Measurements from ENCODE around the gene HPCAL4. TPM values are rescaled to one million over a fixed set of nuclear protein-coding genes. Genes with fewer than 3 reads are reported as not detected.

HPCAL4 gene
- total RNA-seq, 1 experiment from 2014 or later = 0.15 TPM

GRCh38 chr1:39652554-39652953, 38.7 kb downstream of the HPCAL4 start:
- Histone ChIP-seq H3K4me1 (ENCODE audit: low read length) (no peaks in the 10 kb centered on the region), H3K9ac (ENCODE audit: low read length) (no peak overlapping the region), H3K9me3 (ENCODE audit: low read length) (no peaks in the 10 kb centered on the region), H3K4me3 (ENCODE audit: low read length) (no peak overlapping the region), H3K27ac (ENCODE audit: low read length) (no peak overlapping the region), H3K36me3 (ENCODE audit: insufficient read depth, low read length) (no peaks in the 10 kb centered on the region), H3K27me3 (ENCODE audit: low read length) (no peaks in the 10 kb centered on the region), H3K79me2 (ENCODE audit: low read length) (no peaks in the 10 kb centered on the region), H4K20me1 (ENCODE audit: insufficient read depth, low read depth, low read length) (no peaks in the 10 kb centered on the region), H3K9me2 (replicated peaks; ENCODE audit: insufficient read depth, low read length) (no peaks in the 10 kb centered on the region), H2AFZ (ENCODE audit: low read length) (no peak overlapping the region), H3K4me2 (ENCODE audit: low read depth, low read length, poor library complexity, severe bottlenecking) (no peak overlapping the region)
- DNase-seq = no peak

GRCh38 chr1:39652105-39652504, 39.1 kb downstream of the HPCAL4 start:
- H3K4me3 ChIP-seq (ENCODE audit: low read length) = no peak overlapping the region
- H2AFZ ChIP-seq (ENCODE audit: low read length) = no peak overlapping the region
- no peak overlapping the region for H3K4me2 ChIP-seq (ENCODE audit: low read depth, low read length, poor library complexity, severe bottlenecking)
- no peaks in the 10 kb centered on the region for H3K79me2 ChIP-seq (ENCODE audit: low read length)
- H3K36me3 ChIP-seq (ENCODE audit: insufficient read depth, low read length) = no peaks in the 10 kb centered on the region
- no peaks in the 10 kb centered on the region for H3K4me1 ChIP-seq (ENCODE audit: low read length)
- no peaks in the 10 kb centered on the region for H3K9me2 ChIP-seq (replicated peaks; ENCODE audit: insufficient read depth, low read length)
- H3K27me3 ChIP-seq (ENCODE audit: low read length) = no peaks in the 10 kb centered on the region
- H4K20me1 ChIP-seq (ENCODE audit: insufficient read depth, low read depth, low read length) = no peaks in the 10 kb centered on the region
- no peak for DNase-seq
- no peaks in the 10 kb centered on the region for H3K9me3 ChIP-seq (ENCODE audit: low read length)
- no peak overlapping the region for H3K9ac ChIP-seq (ENCODE audit: low read length)
- H3K27ac ChIP-seq (ENCODE audit: low read length) = no peak overlapping the region

- Histone ChIP-seq H3K4me3 (ENCODE audit: low read length) (no peak overlapping the region), H3K27me3 (ENCODE audit: low read length) (no peaks in the 10 kb centered on the region), H3K4me2 (ENCODE audit: low read depth, low read length, poor library complexity, severe bottlenecking) (no peak overlapping the region), H3K9me3 (ENCODE audit: low read length) (no peaks in the 10 kb centered on the region), H2AFZ (ENCODE audit: low read length) (no peak overlapping the region), H3K27ac (ENCODE audit: low read length) (no peak overlapping the region), H3K9me2 (replicated peaks; ENCODE audit: insufficient read depth, low read length) (no peaks in the 10 kb centered on the region), H3K36me3 (ENCODE audit: insufficient read depth, low read length) (no peaks in the 10 kb centered on the region), H3K9ac (ENCODE audit: low read length) (no peak overlapping the region), H3K4me1 (ENCODE audit: low read length) (no peaks in the 10 kb centered on the region), H3K79me2 (ENCODE audit: low read length) (no peaks in the 10 kb centered on the region), H4K20me1 (ENCODE audit: insufficient read depth, low read depth, low read length) (no peaks in the 10 kb centered on the region)
- no peak for DNase-seq
Measured at GRCh38 chr1:39650431-39650830, 40.8 kb downstream of the HPCAL4 start.

GRCh38 chr1:39649636-39650185, 41.5 kb downstream of the HPCAL4 start:
- no peak overlapping the region for H3K4me3 ChIP-seq (ENCODE audit: low read length)
- no peaks in the 10 kb centered on the region for H3K79me2 ChIP-seq (ENCODE audit: low read length)
- H3K4me1 ChIP-seq (ENCODE audit: low read length) = no peaks in the 10 kb centered on the region
- no peaks in the 10 kb centered on the region for H3K9me2 ChIP-seq (replicated peaks; ENCODE audit: insufficient read depth, low read length)
- H3K9ac ChIP-seq (ENCODE audit: low read length) = no peak overlapping the region
- no peak overlapping the region for H3K4me2 ChIP-seq (ENCODE audit: low read depth, low read length, poor library complexity, severe bottlenecking)
- no peak for DNase-seq
- H3K27ac ChIP-seq (ENCODE audit: low read length) = no peak overlapping the region
- no peaks in the 10 kb centered on the region for H3K27me3 ChIP-seq (ENCODE audit: low read length)
- no peaks in the 10 kb centered on the region for H3K36me3 ChIP-seq (ENCODE audit: insufficient read depth, low read length)
- H4K20me1 ChIP-seq (ENCODE audit: insufficient read depth, low read depth, low read length) = no peaks in the 10 kb centered on the region
- H3K9me3 ChIP-seq (ENCODE audit: low read length) = no peaks in the 10 kb centered on the region
- no peak overlapping the region for H2AFZ ChIP-seq (ENCODE audit: low read length)

GRCh38 chr1:39648496-39648895, 42.7 kb downstream of the HPCAL4 start:
- no peak overlapping the region for H3K27ac ChIP-seq (ENCODE audit: low read length)
- no peaks in the 10 kb centered on the region for H3K9me2 ChIP-seq (replicated peaks; ENCODE audit: insufficient read depth, low read length)
- H3K36me3 ChIP-seq (ENCODE audit: insufficient read depth, low read length) = no peaks in the 10 kb centered on the region
- H3K4me2 ChIP-seq (ENCODE audit: low read depth, low read length, poor library complexity, severe bottlenecking) = no peak overlapping the region
- no peaks in the 10 kb centered on the region for H3K4me1 ChIP-seq (ENCODE audit: low read length)
- H2AFZ ChIP-seq (ENCODE audit: low read length) = no peak overlapping the region
- no peak for DNase-seq
- H3K9me3 ChIP-seq (ENCODE audit: low read length) = no peaks in the 10 kb centered on the region
- no peak overlapping the region for H3K9ac ChIP-seq (ENCODE audit: low read length)
- no peak overlapping the region for H3K4me3 ChIP-seq (ENCODE audit: low read length)
- H4K20me1 ChIP-seq (ENCODE audit: insufficient read depth, low read depth, low read length) = no peaks in the 10 kb centered on the region
- peaks cover under 1% of the 10 kb centered on the region; the same call in 1 of the 2 replicates for H3K27me3 ChIP-seq (ENCODE audit: low read length)
- no peaks in the 10 kb centered on the region for H3K79me2 ChIP-seq (ENCODE audit: low read length)

GRCh38 chr1:39647247-39647646, 44.0 kb downstream of the HPCAL4 start:
- Histone ChIP-seq H3K27me3 (ENCODE audit: low read length) (peaks cover 3% of the 10 kb centered on the region; the same call in 1 of the 2 replicates), H2AFZ (ENCODE audit: low read length) (no peak overlapping the region), H3K4me3 (ENCODE audit: low read length) (no peak overlapping the region), H3K27ac (ENCODE audit: low read length) (no peak overlapping the region), H3K79me2 (ENCODE audit: low read length) (no peaks in the 10 kb centered on the region), H3K9me2 (replicated peaks; ENCODE audit: insufficient read depth, low read length) (no peaks in the 10 kb centered on the region), H3K36me3 (ENCODE audit: insufficient read depth, low read length) (no peaks in the 10 kb centered on the region), H4K20me1 (ENCODE audit: insufficient read depth, low read depth, low read length) (no peaks in the 10 kb centered on the region), H3K9me3 (ENCODE audit: low read length) (no peaks in the 10 kb centered on the region), H3K4me1 (ENCODE audit: low read length) (no peaks in the 10 kb centered on the region), H3K4me2 (ENCODE audit: low read depth, low read length, poor library complexity, severe bottlenecking) (no peak overlapping the region), H3K9ac (ENCODE audit: low read length) (no peak overlapping the region)
- no peak for DNase-seq

GRCh38 chr1:39646232-39647081, 44.8 kb downstream of the HPCAL4 start:
- DNase-seq = no peak
- Histone ChIP-seq H3K9ac (ENCODE audit: low read length) (no peak overlapping the region), H3K27me3 (ENCODE audit: low read length) (peaks cover 3% of the 10 kb centered on the region; the same call in 1 of the 2 replicates), H4K20me1 (ENCODE audit: insufficient read depth, low read depth, low read length) (no peaks in the 10 kb centered on the region), H3K4me3 (ENCODE audit: low read length) (no peak overlapping the region), H3K9me3 (ENCODE audit: low read length) (no peaks in the 10 kb centered on the region), H3K9me2 (replicated peaks; ENCODE audit: insufficient read depth, low read length) (no peaks in the 10 kb centered on the region), H3K4me2 (ENCODE audit: low read depth, low read length, poor library complexity, severe bottlenecking) (no peak overlapping the region), H3K27ac (ENCODE audit: low read length) (no peak overlapping the region), H3K4me1 (ENCODE audit: low read length) (no peaks in the 10 kb centered on the region), H2AFZ (ENCODE audit: low read length) (no peak overlapping the region), H3K79me2 (ENCODE audit: low read length) (no peaks in the 10 kb centered on the region), H3K36me3 (ENCODE audit: insufficient read depth, low read length) (no peaks in the 10 kb centered on the region)

- no peaks in the 10 kb centered on the region for H4K20me1 ChIP-seq (ENCODE audit: insufficient read depth, low read depth, low read length)
- no peaks in the 10 kb centered on the region for H3K9me2 ChIP-seq (replicated peaks; ENCODE audit: insufficient read depth, low read length)
Measured at GRCh38 chr1:39645411-39646043, 45.7 kb downstream of the HPCAL4 start.

More at GRCh38 chr1:39645411-39646043, 45.7 kb downstream of the HPCAL4 start:
- Histone ChIP-seq H3K36me3 (ENCODE audit: insufficient read depth, low read length) (no peaks in the 10 kb centered on the region), H3K4me2 (ENCODE audit: low read depth, low read length, poor library complexity, severe bottlenecking) (no peak overlapping the region), H3K4me1 (ENCODE audit: low read length) (no peaks in the 10 kb centered on the region), H3K9me3 (ENCODE audit: low read length) (no peaks in the 10 kb centered on the region), H3K4me3 (ENCODE audit: low read length) (no peak overlapping the region), H3K27ac (ENCODE audit: low read length) (no peak overlapping the region), H3K9ac (ENCODE audit: low read length) (no peak overlapping the region), H2AFZ (ENCODE audit: low read length) (no peak overlapping the region), H3K79me2 (ENCODE audit: low read length) (no peaks in the 10 kb centered on the region), H3K27me3 (ENCODE audit: low read length) (peaks cover 3% of the 10 kb centered on the region; the same call in 1 of the 2 replicates)
- no peak for DNase-seq
